K562 treated with DMSO at 1 percent for 4 hours (cell line): ENCODE results near the gene CD58. TPM values are rescaled to one million over a fixed set of nuclear protein-coding genes. Genes with fewer than 3 reads are reported as not detected.

Experiments
- total RNA-seq: library from RNA; unstranded; fragments of 300-600 nt; gene quantifications from 2 replicates; pipeline ENCODE4 v1.2.3, GENCODE V29; 2022; ENCODE audit not compliant: insufficient read depth

Gene CD58, protein sequence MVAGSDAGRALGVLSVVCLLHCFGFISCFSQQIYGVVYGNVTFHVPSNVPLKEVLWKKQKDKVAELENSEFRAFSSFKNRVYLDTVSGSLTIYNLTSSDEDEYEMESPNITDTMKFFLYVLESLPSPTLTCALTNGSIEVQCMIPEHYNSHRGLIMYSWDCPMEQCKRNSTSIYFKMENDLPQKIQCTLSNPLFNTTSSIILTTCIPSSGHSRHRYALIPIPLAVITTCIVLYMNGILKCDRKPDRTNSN
- 12.3 and 18.0 TPM in 2 replicates for total RNA-seq

DNA sequence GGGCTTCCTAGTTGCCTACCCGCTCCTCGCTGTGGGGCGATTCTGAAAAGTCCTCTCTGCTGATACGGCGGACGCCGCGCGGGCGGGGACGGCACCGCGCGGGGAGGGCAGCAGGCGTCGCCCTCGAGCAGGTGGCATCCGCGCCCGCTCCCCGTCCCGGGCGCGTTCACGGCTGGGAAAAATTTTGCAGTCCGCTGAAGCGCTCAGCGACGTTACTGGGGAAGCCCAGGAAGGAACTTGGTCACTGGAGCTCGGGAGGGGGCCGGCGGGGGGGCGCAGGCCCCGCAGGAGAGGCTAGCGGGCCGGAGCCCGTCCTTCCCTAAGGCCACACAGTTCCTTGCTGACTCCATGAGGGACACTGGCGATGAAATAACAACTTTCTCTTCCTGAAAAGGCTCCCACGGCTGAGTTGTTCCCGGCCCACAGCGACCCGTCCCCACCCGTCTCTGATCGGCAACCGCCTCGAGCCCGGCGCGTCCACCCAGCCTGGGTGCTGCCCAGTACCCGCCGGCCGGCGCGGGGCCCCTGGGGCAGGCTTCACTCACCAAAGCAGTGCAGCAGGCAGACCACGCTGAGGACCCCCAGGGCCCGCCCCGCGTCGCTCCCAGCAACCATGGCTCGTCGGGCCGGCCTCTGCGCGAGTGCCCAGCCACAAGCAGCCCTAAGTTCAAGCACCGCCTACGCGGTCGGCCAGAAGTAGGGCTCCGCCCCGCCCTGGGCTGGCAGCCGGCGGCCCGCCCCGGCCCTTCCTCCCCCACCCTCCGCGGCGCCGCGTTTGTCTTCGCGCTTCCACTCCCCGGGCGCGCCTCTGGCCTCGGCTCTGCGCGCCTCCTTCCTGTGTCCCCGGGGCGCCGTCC lies at the start of gene CD58:
Gene CD58 (minus strand): TSS at position 669 of the 857 bp plus-strand sequence. CDS start 54 bp downstream, at position 615.

Other genes with a start within 250 kb of the CD58 start
- gene ATP1A1, start 197.8 kb downstream of the CD58 start, total RNA-seq: 192 and 221 TPM in 2 replicates
- gene IGSF3, start 96.7 kb upstream of the CD58 start, total RNA-seq: 6.1 and 6.6 TPM in 2 replicates
- not detected in 2 replicates for gene CD2, start 183.4 kb upstream of the CD58 start, total RNA-seq